ENCODE results near the gene TRIOBP.

DNA sequence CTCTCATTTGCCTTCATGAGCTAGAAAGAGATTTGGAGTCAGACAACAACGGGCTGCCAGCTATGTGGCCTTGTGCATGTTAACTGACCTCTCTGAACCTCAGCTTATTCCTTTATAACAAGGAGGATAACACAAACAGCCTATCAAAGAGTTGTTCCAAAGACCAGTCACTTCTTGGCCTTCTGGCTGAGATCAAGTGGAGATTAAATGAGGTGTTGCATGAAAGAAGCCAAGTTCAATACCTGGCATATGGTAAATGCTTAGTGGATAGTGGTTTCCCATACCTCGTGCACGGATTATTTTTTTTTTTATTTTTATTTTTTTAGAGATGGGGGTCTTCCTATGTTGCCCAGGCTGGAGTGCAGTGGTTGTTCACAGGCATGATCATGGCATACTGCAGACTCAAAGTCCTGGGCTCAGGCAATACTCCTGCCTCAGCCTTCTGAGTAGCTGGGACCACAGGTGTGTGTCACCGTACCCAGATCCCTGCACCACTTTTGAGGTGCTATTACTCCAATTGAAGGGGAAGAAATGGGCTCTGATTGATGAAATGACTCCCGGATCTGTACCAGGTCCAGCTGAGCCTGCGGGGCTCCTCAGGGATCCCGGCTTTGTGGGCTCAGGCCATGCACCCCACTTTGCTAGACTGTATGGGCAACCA lies 16.5 kb upstream of the TRIOBP start:
- TF ChIP-seq POLR2AphosphoS5 (IDR thresholded peaks at IDR 0.05) (no peak), POLR2A (IDR thresholded peaks at IDR 0.05) (no peak)
- TF ChIP-seq, protein P1, sequence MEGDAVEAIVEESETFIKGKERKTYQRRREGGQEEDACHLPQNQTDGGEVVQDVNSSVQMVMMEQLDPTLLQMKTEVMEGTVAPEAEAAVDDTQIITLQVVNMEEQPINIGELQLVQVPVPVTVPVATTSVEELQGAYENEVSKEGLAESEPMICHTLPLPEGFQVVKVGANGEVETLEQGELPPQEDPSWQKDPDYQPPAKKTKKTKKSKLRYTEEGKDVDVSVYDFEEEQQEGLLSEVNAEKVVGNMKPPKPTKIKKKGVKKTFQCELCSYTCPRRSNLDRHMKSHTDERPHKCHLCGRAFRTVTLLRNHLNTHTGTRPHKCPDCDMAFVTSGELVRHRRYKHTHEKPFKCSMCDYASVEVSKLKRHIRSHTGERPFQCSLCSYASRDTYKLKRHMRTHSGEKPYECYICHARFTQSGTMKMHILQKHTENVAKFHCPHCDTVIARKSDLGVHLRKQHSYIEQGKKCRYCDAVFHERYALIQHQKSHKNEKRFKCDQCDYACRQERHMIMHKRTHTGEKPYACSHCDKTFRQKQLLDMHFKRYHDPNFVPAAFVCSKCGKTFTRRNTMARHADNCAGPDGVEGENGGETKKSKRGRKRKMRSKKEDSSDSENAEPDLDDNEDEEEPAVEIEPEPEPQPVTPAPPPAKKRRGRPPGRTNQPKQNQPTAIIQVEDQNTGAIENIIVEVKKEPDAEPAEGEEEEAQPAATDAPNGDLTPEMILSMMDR (IDR thresholded peaks at IDR 0.05) = no peak
